Stimulated activated CD4-positive, alpha-beta T cell treated with anti-CD3 and anti-CD28 coated beads, Interleukin-1b, Interleukin-23, amount 100 ng/mL, for 4 hours (primary cell): ENCODE measurements around the gene USH2A.

Experiments
- DNase-seq, 2 donors: peaks; one replicate each; pipeline ENCODE4 v3.0.0-alpha.2; 2020; ENCODE audit warnings: low read depth in 2 of 2

USH2A gene

GRCh38 chr1:215647738-215648137, 775.5 kb downstream of the USH2A start:
- no peak for DNase-seq

- DNase-seq: no peak
Measured at GRCh38 chr1:215645861-215646260, 777.4 kb downstream of the USH2A start.

DNA sequence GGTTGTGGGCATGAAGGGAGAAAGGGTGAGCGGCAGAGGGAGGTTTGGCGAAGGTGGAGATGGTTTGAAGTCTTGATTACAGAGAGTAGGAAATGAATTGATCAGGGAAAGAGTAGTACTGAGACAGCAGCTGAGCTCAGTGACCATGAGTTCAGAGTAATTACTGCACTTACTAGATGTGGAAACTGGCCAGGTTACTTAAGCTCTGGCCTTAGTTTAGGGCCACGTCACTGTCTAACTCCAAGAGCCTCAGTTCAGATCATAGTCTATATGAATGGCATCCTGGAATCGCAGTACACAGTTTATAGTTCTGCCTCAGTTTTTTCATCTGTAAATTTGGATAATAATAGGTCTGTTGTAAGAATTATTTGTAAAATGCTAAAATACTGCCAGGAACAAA, 778.1 kb downstream of the USH2A start:
- no peak for DNase-seq

GRCh38 chr1:215643592-215644321, 779.5 kb downstream of the USH2A start:
- no peak for DNase-seq

- no peak for DNase-seq
Measured at GRCh38 chr1:215640429-215641148, 782.7 kb downstream of the USH2A start.

GRCh38 chr1:215637041-215637573, 786.1 kb downstream of the USH2A start:
- no peak for DNase-seq

DNA sequence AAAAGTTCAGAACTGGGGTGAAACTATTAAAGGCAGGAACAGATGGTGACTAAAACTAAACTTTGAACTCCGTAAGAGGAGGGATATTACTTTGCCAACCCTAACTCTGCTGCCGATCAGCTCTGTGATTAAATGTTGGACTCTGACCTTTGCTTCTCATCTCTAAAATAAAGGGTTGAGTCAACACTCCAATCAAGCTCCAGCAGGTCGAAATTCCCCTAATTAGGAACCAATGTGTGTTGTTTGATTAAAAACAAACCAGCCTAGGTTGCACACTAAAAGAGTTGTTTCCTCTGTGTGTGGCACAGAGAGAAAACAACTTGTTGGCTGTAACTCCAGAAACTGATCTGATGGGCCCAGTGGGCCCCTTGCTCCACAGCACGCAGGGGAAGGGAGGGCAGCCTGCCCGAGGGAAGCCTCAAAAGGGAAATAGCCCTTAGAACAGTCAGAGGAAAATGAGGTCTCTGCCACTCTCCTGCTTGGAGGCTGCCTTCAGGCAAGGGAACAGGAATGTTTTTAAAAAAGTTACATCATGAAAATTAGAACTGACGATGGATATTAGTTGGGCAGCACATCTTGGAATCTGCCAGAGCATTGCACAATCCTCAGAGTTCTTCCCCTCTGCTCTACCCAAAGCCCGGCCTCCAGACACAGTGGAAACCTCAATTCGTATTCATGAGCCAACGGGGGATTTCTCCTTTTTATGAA, 786.8 kb downstream of the USH2A start:
- DNase-seq: no peak

DNA sequence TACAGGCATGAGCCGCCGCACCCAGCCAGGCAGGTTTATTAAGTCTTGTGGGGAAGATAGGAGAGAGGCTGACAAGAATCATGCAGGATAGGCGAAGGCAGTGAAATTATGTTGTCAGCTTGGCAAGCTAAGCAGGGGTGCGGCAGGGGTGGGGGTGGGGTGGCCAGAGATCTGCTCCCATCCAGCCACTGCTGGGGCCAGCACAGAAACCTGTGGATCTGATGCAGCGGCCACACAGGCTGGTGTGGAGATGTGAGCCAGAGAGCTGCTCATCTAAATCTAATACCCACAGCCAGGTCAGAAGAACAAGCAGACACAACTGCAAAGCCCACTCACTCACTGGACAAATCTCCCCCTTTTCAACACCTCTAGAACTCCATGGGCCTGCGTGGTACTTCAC, 787.4 kb downstream of the USH2A start:
- DNase-seq: no peak

DNA sequence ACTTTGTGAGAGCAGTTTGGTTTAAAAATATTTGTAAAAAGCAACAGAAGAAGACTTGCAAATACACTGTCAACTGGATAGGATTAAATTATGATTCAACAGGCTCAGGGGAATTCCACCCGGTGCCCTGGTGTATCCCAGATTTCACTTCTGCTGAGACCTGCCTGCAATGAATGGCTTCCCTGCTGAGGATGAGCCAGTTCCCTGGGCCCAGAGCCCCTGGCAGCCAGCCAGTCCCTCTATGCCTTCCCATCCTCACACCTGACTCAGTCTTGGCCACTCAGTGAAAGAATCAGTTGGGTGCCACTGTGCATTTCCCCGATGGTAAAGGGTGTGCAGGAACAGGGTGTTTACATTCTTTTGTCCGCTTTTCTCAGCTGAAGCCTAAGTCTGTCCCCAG, 791.8 kb downstream of the USH2A start:
- DNase-seq: no peak

GRCh38 chr1:215631040-215631439, 792.2 kb downstream of the USH2A start:
- DNase-seq: no peak

DNA sequence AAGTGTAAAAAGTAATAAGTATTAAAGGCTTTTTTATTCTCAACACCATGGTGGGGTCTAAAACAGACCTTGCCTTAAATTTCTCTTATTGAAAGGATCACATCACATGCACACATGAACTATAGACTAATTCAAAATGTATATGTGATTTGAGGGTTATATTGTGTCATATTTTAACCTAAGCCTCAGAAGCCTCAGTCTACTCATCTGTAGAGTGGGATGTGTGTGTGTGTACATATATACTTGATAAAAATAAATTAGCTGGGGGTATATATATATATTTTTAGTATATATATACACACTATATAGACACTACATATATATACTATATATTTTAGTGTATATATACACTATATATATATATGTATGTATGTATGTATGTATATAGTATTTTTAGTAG, 797.3 kb downstream of the USH2A start:
- no peak for DNase-seq

DNA sequence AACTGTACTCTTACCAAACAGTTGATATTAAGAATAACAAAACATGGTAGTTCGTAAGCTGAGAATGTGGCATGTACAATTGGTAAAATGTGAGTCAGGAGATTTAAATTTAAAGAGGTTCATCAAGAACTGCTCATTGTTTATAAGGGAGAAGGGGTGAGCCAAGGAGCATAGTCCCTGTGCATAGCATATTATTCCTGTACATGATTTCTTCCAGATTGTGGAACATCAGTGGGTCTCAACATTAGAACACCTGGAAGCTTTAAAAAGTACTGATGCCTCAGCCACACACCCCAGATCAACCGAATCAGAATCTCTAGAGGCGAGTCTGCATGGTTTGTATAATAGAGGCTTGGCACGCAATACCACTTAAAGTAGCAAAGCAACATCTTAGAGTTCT, 800.1 kb downstream of the USH2A start:
- no peak for DNase-seq

- DNase-seq: no peak
Measured at GRCh38 chr1:215617979-215618378, 805.3 kb downstream of the USH2A start.

DNA sequence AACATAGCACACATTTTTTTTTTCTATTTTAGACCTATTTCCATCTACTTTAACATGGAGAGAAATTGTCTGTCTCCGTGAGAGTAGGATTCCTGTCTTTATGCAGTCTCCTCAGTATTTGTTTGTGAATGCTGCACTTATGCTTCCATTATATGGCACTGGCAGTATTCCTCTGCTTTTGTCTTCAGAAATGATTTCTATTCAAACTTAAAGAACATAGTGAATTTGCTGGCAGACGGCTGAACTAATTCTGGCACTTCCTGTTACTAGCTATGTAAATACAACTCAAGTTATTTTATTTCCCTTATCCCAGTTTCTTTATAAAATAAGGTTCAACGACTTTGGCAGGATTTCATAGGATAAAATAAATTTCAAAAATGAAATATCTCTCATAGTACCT, 810.9 kb downstream of the USH2A start:
- DNase-seq: no peak

GRCh38 chr1:215608646-215609045, 814.6 kb downstream of the USH2A start:
- DNase-seq: no peak

DNA sequence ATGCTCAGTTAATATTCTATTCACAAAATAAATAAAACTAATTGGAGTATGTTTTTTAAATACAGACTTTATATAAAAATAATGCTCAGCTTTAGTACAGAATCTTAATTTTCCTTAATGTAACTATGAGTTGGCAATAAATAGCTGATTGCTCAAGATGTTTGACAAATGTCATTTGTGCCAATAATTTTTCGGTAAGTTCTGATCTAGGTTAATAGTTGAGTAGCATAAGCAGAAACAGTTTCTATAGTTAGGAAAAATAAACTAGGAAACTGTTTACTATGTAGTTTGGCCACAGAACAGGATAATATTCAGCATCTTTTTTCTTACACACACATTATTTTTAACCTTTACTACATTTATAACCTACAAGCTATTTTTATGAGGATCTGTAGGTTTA, 815.8 kb downstream of the USH2A start:
- DNase-seq: no peak

GRCh38 chr1:215606564-215607168, 816.6 kb downstream of the USH2A start:
- DNase-seq: no peak

- DNase-seq: no peak
Measured at GRCh38 chr1:215606036-215606435, 817.2 kb downstream of the USH2A start.

- DNase-seq: no peak
Measured at GRCh38 chr1:215605011-215605621, 818.1 kb downstream of the USH2A start.

DNA sequence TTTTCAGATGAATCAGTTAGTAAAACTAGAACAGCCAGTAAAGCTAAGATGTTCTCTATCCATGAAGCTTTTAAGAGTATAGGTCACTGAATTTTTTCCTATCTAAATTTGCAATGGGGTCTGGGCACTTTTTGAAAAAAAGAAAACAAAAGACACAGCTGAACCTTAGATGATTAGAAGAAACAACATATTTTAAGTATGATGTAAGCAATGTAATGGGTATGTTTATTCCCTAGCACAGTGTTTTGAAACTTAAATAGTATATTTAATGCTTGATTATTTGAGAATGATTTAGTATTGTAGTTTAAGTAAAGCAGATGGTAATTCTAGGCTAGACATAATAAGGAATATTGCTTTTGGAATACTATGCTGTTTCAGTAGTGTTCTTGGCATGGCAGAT, 819.9 kb downstream of the USH2A start:
- no peak for DNase-seq

- DNase-seq: no peak
Measured at GRCh38 chr1:215601276-215601675, 822.0 kb downstream of the USH2A start.

GRCh38 chr1:215600867-215601266, 822.4 kb downstream of the USH2A start:
- DNase-seq: no peak
